ENCODE data around the gene PIH1D2. TPM values are rescaled to one million over a fixed set of nuclear protein-coding genes. Genes with fewer than 3 reads are reported as not detected.

Gene PIH1D2
- total and polyA plus RNA-seq, 9 of the 15 experiments (the other 6 are each of a cell fraction or from before 2014, with no cell fraction given): 1.5 to 5.4 (median 3.0) TPM

GRCh38 chr11:112097734-112098528 is 24.1 kb upstream of the PIH1D2 start:
- FAIRE-seq: peak; percentile 86
- Histone ChIP-seq H3K27me3 (ENCODE audit: control insufficient read depth in 2 of 2, insufficient read depth in 2 of 2, low read length in 2 of 2) (no peaks in the 10 kb centered on the region), H4K20me1 (replicated peaks; ENCODE audit: control insufficient read depth, insufficient read depth, low read length) (peaks cover 5% of the 10 kb centered on the region; the same call in 1 of the 2 replicates), H3K9ac (ENCODE audit: insufficient read depth in 1 of 2, low read depth in 2 of 2, low read length in 2 of 2) (no peak overlapping the region), H3K9me3 (replicated peaks; ENCODE audit: control insufficient read depth, insufficient read depth, low read depth, low read length) (no peaks in the 10 kb centered on the region), H3K4me3 (no peak overlapping the region), H2AFZ (ENCODE audit: low read depth, low read length) (no peak overlapping the region), H3K79me2 (ENCODE audit: control insufficient read depth, insufficient read depth, low read length) (no peaks in the 10 kb centered on the region), H3K27ac (ENCODE audit: extremely low read depth, low read depth, low read length) (no peak overlapping the region), H3K9me1 (ENCODE audit: control insufficient read depth, insufficient read depth, low read length) (no peaks in the 10 kb centered on the region), H3K4me1 (replicated peaks in 1 of 2; ENCODE audit: control insufficient read depth in 2 of 2, insufficient read depth in 2 of 2, low read length in 2 of 2) (peaks cover 12 to 14% of the 10 kb centered on the region in 2 experiments; a peak in 4 of 5 replicates), H3K4me2 (ENCODE audit: insufficient read depth, low read length) (no peak overlapping the region), H3K36me3 (ENCODE audit: control insufficient read depth, insufficient read depth, low read length) (peaks cover 33% of the 10 kb centered on the region)
- no TSS peak for BruUV-seq (replicated peaks)
- ATAC-seq: peak; percentile 84
- ChIA-PET CTCF (ENCODE audit: low intra/inter-chr PET ratio) (no interaction called here), POLR2A (interaction anchor here (0.7 to 1.5 kb wide), 7 partner anchors 8 to 70 kb away, joined by 3 to 9 read pairs (median 4); partner anchors contain the start of genes SDHD and TIMM8B)
- peak; percentile 33 to 81 (median 58) for DNase-seq (ENCODE audit: extremely low read depth in 1 of 4, low spot score in 3 of 4)
- in situ Hi-C loops (cut with MboI) (no loop called here), intact Hi-C loops (cut with micrococcal nuclease) (no loop called here)
- WGBS (ENCODE audit: insufficient coverage, low coverage, missing lambda C conversion rate): 22% methylated on average over 11 of the region's 11 CpGs
- TF ChIP-seq RCOR1 (IDR thresholded peaks at IDR 0.05; ENCODE audit: borderline replicate concordance in 1 of 2, low read depth in 2 of 2, low read length in 2 of 2): peak in 1 of 2 experiments; percentile 96; a peak in 2 of 4 replicates
- peak in 1 of 2 experiments; percentile 66; a peak in 1 of 4 replicates for TF ChIP-seq ARNT (IDR thresholded peaks at IDR 0.05)
- peak; percentile 77 to 78 for TF ChIP-seq KDM1A (IDR thresholded peaks at IDR 0.05)
- peak; percentile 62 for TF ChIP-seq CBFA2T2 (conservative IDR thresholded peaks at IDR 0.05)
- TF ChIP-seq ARID2 (IDR thresholded peaks at IDR 0.05): no peak
- TF ChIP-seq ZNF347 (CRISPR knock-in tag; IDR thresholded peaks at IDR 0.05; ENCODE audit: low read depth): no peak
- TF ChIP-seq HDAC2 (IDR thresholded peaks at IDR 0.05): peak; percentile 81
- TF ChIP-seq CREM (IDR thresholded peaks at IDR 0.05; ENCODE audit: low read depth): peak; percentile 91
- TF ChIP-seq NCOA2 (IDR thresholded peaks at IDR 0.05; ENCODE audit: partially characterized antibody in 2 of 2): no peak
- peak; percentile 85 for TF ChIP-seq ARID1B (IDR thresholded peaks at IDR 0.05)
- peak; percentile 87 for TF ChIP-seq NCOA1 (IDR thresholded peaks at IDR 0.05; ENCODE audit: low read depth)
- peak; percentile 91 for TF ChIP-seq CEBPB (tag; IDR thresholded peaks at IDR 0.05)
- TF ChIP-seq ZNF318 (IDR thresholded peaks at IDR 0.05; ENCODE audit: borderline replicate concordance in 1 of 2, low read depth in 1 of 2): 0 out of 4 replicates have a peak, but pooled peaks of 1 of the 2 experiments have one; percentile 56
